ENCODE data around the gene KNDC1.
A peak's percentile ranks its signal among the peaks of the same experiment; 100 is the strongest.
"Not testable (repeated sequence)": the region's sequence is repeated elsewhere in the genome, so short reads cannot be mapped to it uniquely, and the experiment has no call there.

The KNDC1 gene

GRCh38 chr10:133150226-133150625 is 9.8 kb upstream of the KNDC1 start:
- H2AFZ ChIP-seq (ENCODE audit: low read length), result no peak overlapping the region
- H3K9me3 ChIP-seq (replicated peaks in 1 of 2; ENCODE audit: control insufficient read depth in 2 of 2, insufficient read depth in 1 of 2, low read depth in 1 of 2, low read length in 2 of 2), result peaks cover 0 to 13% of the 10 kb centered on the region in 2 donors
- DNase-seq (ENCODE audit: low spot score), result no peak

GRCh38 chr10:133150656-133151055 is 9.4 kb upstream of the KNDC1 start:
- Histone ChIP-seq H3K23ac (ENCODE audit: low read depth, low read length, poor library complexity) (no peak overlapping the region), H3K4me2 (ENCODE audit: insufficient read depth, low read length, poor library complexity, severe bottlenecking) (no peak overlapping the region), H2BK120ac (ENCODE audit: low read depth, low read length) (no peak overlapping the region), H4K91ac (ENCODE audit: low read depth, low read length, poor library complexity) (peak overlapping the region; percentile 11), H3K9me3 (replicated peaks in 1 of 2; ENCODE audit: control insufficient read depth in 2 of 2, insufficient read depth in 1 of 2, low read depth in 1 of 2, low read length in 2 of 2) (peaks cover 0 to 13% of the 10 kb centered on the region in 2 donors), H3K27me3 (ENCODE audit: control insufficient read depth in 3 of 3, insufficient read depth in 3 of 3, low read depth in 1 of 3, low read length in 3 of 3) (peaks cover 0 to 4% (median 0%) of the 10 kb centered on the region in 3 experiments), H3K27ac (replicated peaks; ENCODE audit: low read length) (no peak overlapping the region), H2BK5ac (ENCODE audit: low read length) (peak overlapping the region; percentile 4), H3K36me3 (replicated peaks in 1 of 2; ENCODE audit: control insufficient read depth in 2 of 2, insufficient read depth in 2 of 2, low read length in 2 of 2) (no peaks in the 10 kb centered on the region), H4K8ac (ENCODE audit: low read depth, low read length) (no peak overlapping the region), H3K14ac (ENCODE audit: low read length) (no peak overlapping the region), H2AK5ac (ENCODE audit: low read depth, low read length) (peak overlapping the region; percentile 36), H2AFZ (ENCODE audit: low read length) (no peak overlapping the region), H3K18ac (ENCODE audit: low read length) (peak overlapping the region; percentile 87), H3K4ac (ENCODE audit: low read length) (no peak overlapping the region), H3K79me1 (ENCODE audit: low read depth, low read length) (no peaks in the 10 kb centered on the region), H3K9ac (ENCODE audit: low read depth, low read length, poor library complexity) (no peak overlapping the region), H2BK15ac (ENCODE audit: low read length) (no peak overlapping the region), H2BK12ac (ENCODE audit: low read length) (no peak overlapping the region), H3K4me3 (ENCODE audit: low read length in 2 of 2) (no peak overlapping the region), H3K4me1 (ENCODE audit: control insufficient read depth in 2 of 2, insufficient read depth in 1 of 2, low read depth in 1 of 2, low read length in 2 of 2) (peaks cover 5 to 10% of the 10 kb centered on the region in 2 donors)
- no peak for DNase-seq (ENCODE audit: low spot score)
- WGBS, 2 donors (ENCODE audit: extremely low coverage in 2 of 2, insufficient read length in 2 of 2, insufficient replicate concordance in 1 of 2), result no CpG with 5 or more reads among the region's 12 CpGs

More at GRCh38 chr10:133150226-133150625, 9.8 kb upstream of the KNDC1 start:
- no peak overlapping the region for H3K18ac ChIP-seq (ENCODE audit: low read length)
- H3K4me1 ChIP-seq (ENCODE audit: control insufficient read depth in 2 of 2, insufficient read depth in 1 of 2, low read depth in 1 of 2, low read length in 2 of 2), result peaks cover 5 to 10% of the 10 kb centered on the region in 2 donors
- H2BK5ac ChIP-seq (ENCODE audit: low read length), result no peak overlapping the region
- no peak overlapping the region for H2BK15ac ChIP-seq (ENCODE audit: low read length)
- no peak overlapping the region for H3K23ac ChIP-seq (ENCODE audit: low read depth, low read length, poor library complexity)
- peaks cover 0 to 4% (median 0%) of the 10 kb centered on the region in 3 experiments for H3K27me3 ChIP-seq (ENCODE audit: control insufficient read depth in 3 of 3, insufficient read depth in 3 of 3, low read depth in 1 of 3, low read length in 3 of 3)
- no peaks in the 10 kb centered on the region for H3K79me1 ChIP-seq (ENCODE audit: low read depth, low read length)
- no peak overlapping the region for H3K4me3 ChIP-seq (ENCODE audit: low read length in 2 of 2)
- no peak overlapping the region for H4K8ac ChIP-seq (ENCODE audit: low read depth, low read length)
- H3K4ac ChIP-seq (ENCODE audit: low read length), result no peak overlapping the region
- H3K4me2 ChIP-seq (ENCODE audit: insufficient read depth, low read length, poor library complexity, severe bottlenecking), result no peak overlapping the region
- no peak overlapping the region for H4K91ac ChIP-seq (ENCODE audit: low read depth, low read length, poor library complexity)
- H3K27ac ChIP-seq (replicated peaks; ENCODE audit: low read length), result no peak overlapping the region
- H3K36me3 ChIP-seq (replicated peaks in 1 of 2; ENCODE audit: control insufficient read depth in 2 of 2, insufficient read depth in 2 of 2, low read length in 2 of 2), result no peaks in the 10 kb centered on the region
- no peak overlapping the region for H2AK5ac ChIP-seq (ENCODE audit: low read depth, low read length)
- no peak overlapping the region for H2BK120ac ChIP-seq (ENCODE audit: low read depth, low read length)
- no peak overlapping the region for H3K9ac ChIP-seq (ENCODE audit: low read depth, low read length, poor library complexity)
- H3K14ac ChIP-seq (ENCODE audit: low read length), result no peak overlapping the region
- H2BK12ac ChIP-seq (ENCODE audit: low read length), result no peak overlapping the region
- WGBS, 2 donors (ENCODE audit: extremely low coverage in 2 of 2, insufficient read length in 2 of 2, insufficient replicate concordance in 1 of 2), result no CpG with 5 or more reads among the region's 8 CpGs

GRCh38 chr10:133151071-133151470 is 8.9 kb upstream of the KNDC1 start:
- not testable (repeated sequence) for H3K9ac ChIP-seq (ENCODE audit: low read depth, low read length, poor library complexity); H3K23ac ChIP-seq (ENCODE audit: low read depth, low read length, poor library complexity); H3K18ac ChIP-seq (ENCODE audit: low read length); H2BK120ac ChIP-seq (ENCODE audit: low read depth, low read length); H2BK15ac ChIP-seq (ENCODE audit: low read length); H3K79me1 ChIP-seq (ENCODE audit: low read depth, low read length); H2BK12ac ChIP-seq (ENCODE audit: low read length); DNase-seq (ENCODE audit: low spot score); H3K4me2 ChIP-seq (ENCODE audit: insufficient read depth, low read length, poor library complexity, severe bottlenecking); H3K4me3 ChIP-seq (ENCODE audit: low read length in 2 of 2); H3K36me3 ChIP-seq (replicated peaks in 1 of 2; ENCODE audit: control insufficient read depth in 2 of 2, insufficient read depth in 2 of 2, low read length in 2 of 2); H3K4ac ChIP-seq (ENCODE audit: low read length); H3K14ac ChIP-seq (ENCODE audit: low read length); H4K91ac ChIP-seq (ENCODE audit: low read depth, low read length, poor library complexity); H3K27me3 ChIP-seq (ENCODE audit: control insufficient read depth in 3 of 3, insufficient read depth in 3 of 3, low read depth in 1 of 3, low read length in 3 of 3); H4K8ac ChIP-seq (ENCODE audit: low read depth, low read length)
- Histone ChIP-seq H2AK5ac (ENCODE audit: low read depth, low read length) (peak overlapping the region; percentile 36), H3K4me1 (ENCODE audit: control insufficient read depth in 2 of 2, insufficient read depth in 1 of 2, low read depth in 1 of 2, low read length in 2 of 2) (peaks cover 5 to 10% of the 10 kb centered on the region in 2 donors), H2BK5ac (ENCODE audit: low read length) (peak overlapping the region; percentile 4), H3K27ac (replicated peaks; ENCODE audit: low read length) (peak overlapping the region; percentile 83), H2AFZ (ENCODE audit: low read length) (peak overlapping the region; percentile 74), H3K9me3 (replicated peaks in 1 of 2; ENCODE audit: control insufficient read depth in 2 of 2, insufficient read depth in 1 of 2, low read depth in 1 of 2, low read length in 2 of 2) (peaks cover 0 to 13% of the 10 kb centered on the region in 2 donors)
- no CpG with 5 or more reads among the region's 3 CpGs for WGBS, 2 donors (ENCODE audit: extremely low coverage in 2 of 2, insufficient read length in 2 of 2, insufficient replicate concordance in 1 of 2)

- no peak overlapping the region for H2BK120ac ChIP-seq (ENCODE audit: low read depth, low read length)
- H3K79me1 ChIP-seq (ENCODE audit: low read depth, low read length), result no peaks in the 10 kb centered on the region
- no peaks in the 10 kb centered on the region for H3K36me3 ChIP-seq (replicated peaks in 1 of 2; ENCODE audit: control insufficient read depth in 2 of 2, insufficient read depth in 2 of 2, low read length in 2 of 2)
- no peak overlapping the region for H2BK15ac ChIP-seq (ENCODE audit: low read length)
- H3K9me3 ChIP-seq (replicated peaks in 1 of 2; ENCODE audit: control insufficient read depth in 2 of 2, insufficient read depth in 1 of 2, low read depth in 1 of 2, low read length in 2 of 2), result peaks cover 0 to 13% of the 10 kb centered on the region in 2 donors
- H3K9ac ChIP-seq (ENCODE audit: low read depth, low read length, poor library complexity), result no peak overlapping the region
- H2AFZ ChIP-seq (ENCODE audit: low read length), result peak overlapping the region; percentile 74
- H2BK5ac ChIP-seq (ENCODE audit: low read length), result no peak overlapping the region
- peak overlapping the region; percentile 83 for H3K27ac ChIP-seq (replicated peaks; ENCODE audit: low read length)
- H3K4ac ChIP-seq (ENCODE audit: low read length), result no peak overlapping the region
- no peak overlapping the region for H3K4me3 ChIP-seq (ENCODE audit: low read length in 2 of 2)
- H3K23ac ChIP-seq (ENCODE audit: low read depth, low read length, poor library complexity), result no peak overlapping the region
- peaks cover 5 to 10% of the 10 kb centered on the region in 2 donors for H3K4me1 ChIP-seq (ENCODE audit: control insufficient read depth in 2 of 2, insufficient read depth in 1 of 2, low read depth in 1 of 2, low read length in 2 of 2)
- no CpG with 5 or more reads among the region's 9 CpGs for WGBS, 2 donors (ENCODE audit: extremely low coverage in 2 of 2, insufficient read length in 2 of 2, insufficient replicate concordance in 1 of 2)
- no peak overlapping the region for H3K14ac ChIP-seq (ENCODE audit: low read length)
- no peak for DNase-seq (ENCODE audit: low spot score)
- no peak overlapping the region for H4K91ac ChIP-seq (ENCODE audit: low read depth, low read length, poor library complexity)
- H3K4me2 ChIP-seq (ENCODE audit: insufficient read depth, low read length, poor library complexity, severe bottlenecking), result peak overlapping the region; percentile 46
- no peak overlapping the region for H4K8ac ChIP-seq (ENCODE audit: low read depth, low read length)
- H2AK5ac ChIP-seq (ENCODE audit: low read depth, low read length), result no peak overlapping the region
- peaks cover 0 to 4% (median 0%) of the 10 kb centered on the region in 3 experiments for H3K27me3 ChIP-seq (ENCODE audit: control insufficient read depth in 3 of 3, insufficient read depth in 3 of 3, low read depth in 1 of 3, low read length in 3 of 3)
- H2BK12ac ChIP-seq (ENCODE audit: low read length), result no peak overlapping the region
- H3K18ac ChIP-seq (ENCODE audit: low read length), result no peak overlapping the region
These were observed 8.5 kb upstream of the KNDC1 start for GRCh38 chr10:133151543-133151972.

Measured in neuronal stem cell (in vitro differentiated cells).